DOHH2 (cell line): Measurements from ENCODE around the gene ITPKB.

Source experiments
- H3F3A ChIP-seq: fragments of 200-600 bp; sonication (generic), shearing (Covaris generic); 2 replicates; pipeline ENCODE4 v1.6.0; 2016; ENCODE audit warnings: antibody characterized with exemption, mild to moderate bottlenecking; ENCODE audit not compliant: control insufficient read depth, insufficient read depth
- H3K27ac ChIP-seq: fragments of 200-600 bp; sonication (generic); 2 replicates; pipeline ENCODE4 v1.5.1; 2014; ENCODE audit warnings: low read depth, mild to moderate bottlenecking, low read length, moderate library complexity
- H3K27me3 ChIP-seq: fragments of 200-600 bp; sonication (generic); 2 replicates; pipeline ENCODE4 v1.6.1; 2014; ENCODE audit warnings: mild to moderate bottlenecking, low read length, mixed read lengths; ENCODE audit not compliant: control insufficient read depth
- H3K36me3 ChIP-seq: fragments of 200-600 bp; sonication (generic); 2 replicates; pipeline ENCODE4 v1.6.1; 2014; ENCODE audit warnings: mild to moderate bottlenecking, low read length, moderate library complexity, mixed read lengths; ENCODE audit not compliant: control insufficient read depth
- H3K4me1 ChIP-seq: fragments of 200-600 bp; sonication (generic); 2 replicates; pipeline ENCODE4 v1.6.1; 2014; ENCODE audit warnings: mild to moderate bottlenecking, low read length, mixed read lengths; ENCODE audit not compliant: control insufficient read depth
- H3K4me2 ChIP-seq: fragments of 200-600 bp; sonication (generic); 2 replicates; pipeline ENCODE4 v1.6.0; 2014; ENCODE audit warnings: mild to moderate bottlenecking, low read length, moderate library complexity
- H3K4me3 ChIP-seq: fragments of 200-600 bp; sonication (generic); 2 replicates; pipeline ENCODE4 v1.5.1; 2014; ENCODE audit warnings: mild to moderate bottlenecking, low read length, mixed read lengths
- H3K79me2 ChIP-seq: fragments of 200-600 bp; sonication (generic); 2 replicates; pipeline ENCODE4 v1.6.1; 2014; ENCODE audit warnings: mild to moderate bottlenecking, low read length, mixed read lengths; ENCODE audit not compliant: control insufficient read depth
- H3K9me2 ChIP-seq: fragments of 200-600 bp; sonication (generic); replicated peaks from 2 replicates; pipeline ENCODE4 v1.6.1; 2014; ENCODE audit warnings: mild to moderate bottlenecking, low read length, mixed read lengths; ENCODE audit not compliant: control insufficient read depth
- H3K9me3 ChIP-seq: fragments of 200-600 bp; sonication (generic); 2 replicates; pipeline ENCODE4 v1.6.1; 2014; ENCODE audit warnings: antibody characterized with exemption, low read length, mixed read lengths; ENCODE audit not compliant: control insufficient read depth, insufficient read depth
- H4K20me1 ChIP-seq: fragments of 200-600 bp; sonication (generic); 2 replicates; pipeline ENCODE4 v1.6.0; 2014; ENCODE audit warnings: low read depth, mild to moderate bottlenecking, antibody characterized with exemption, low read length, moderate library complexity; ENCODE audit not compliant: control insufficient read depth, insufficient read depth
- EZH2phosphoT487 ChIP-seq: fragments of 200-600 bp; sonication (generic); IDR thresholded peaks from 2 replicates; pipeline ENCODE4 v1.6.1; 2017; ENCODE audit warnings: borderline replicate concordance, mild to moderate bottlenecking, antibody characterized with exemption, low read length, moderate library complexity, mixed read lengths
- TF ChIP-seq, protein P1 (sequence below): fragments of 200-600 bp; sonication (generic); IDR thresholded peaks from one replicate; pipeline ENCODE4 v1.5.1; 2014; ENCODE audit warnings: antibody characterized with exemption, mild to moderate bottlenecking, low read depth, low read length; ENCODE audit not compliant: poor library complexity, severe bottlenecking

ITPKB gene

DNA sequence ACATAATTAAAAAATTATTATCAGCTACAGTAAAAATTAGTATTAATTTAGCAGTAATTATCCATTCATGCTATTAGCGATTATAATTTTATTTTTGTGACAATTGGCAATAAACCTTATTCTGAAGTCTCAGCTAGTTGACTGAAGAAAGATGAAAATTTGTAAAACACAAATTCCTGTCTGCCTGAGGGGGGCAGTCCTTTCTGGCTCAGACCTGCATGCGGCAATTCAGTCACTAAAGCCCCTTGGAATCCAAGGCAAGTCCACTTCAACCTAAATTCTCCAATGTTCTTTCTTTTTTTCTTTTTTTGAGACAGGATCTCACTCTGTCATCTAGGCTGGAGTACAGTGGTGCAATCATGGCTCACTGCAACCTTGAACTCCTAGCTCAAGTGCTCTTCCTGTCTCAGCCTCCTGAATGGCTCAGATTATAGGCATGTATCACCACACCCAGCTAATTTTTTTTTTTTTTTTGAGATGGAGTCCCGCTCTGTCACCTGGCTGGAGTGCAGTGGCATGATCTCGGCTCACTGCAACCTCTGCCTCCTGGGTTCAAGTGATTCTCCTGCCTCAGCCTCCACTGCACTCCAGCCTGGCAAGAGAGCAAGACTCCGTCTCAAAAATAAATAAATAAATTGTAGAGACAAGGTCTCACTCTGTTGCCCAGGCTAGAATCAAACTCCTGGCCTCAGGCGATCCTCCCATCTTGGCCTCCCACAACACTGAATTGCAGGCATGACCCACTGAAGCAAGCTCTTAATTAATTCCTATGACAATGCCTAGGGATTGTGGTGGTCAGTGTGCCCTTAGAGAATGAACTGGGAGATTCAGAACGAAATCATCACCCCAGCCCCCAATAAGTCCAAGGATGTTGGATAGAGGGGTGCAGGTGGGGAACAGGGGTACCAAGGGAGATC, 24.2 kb upstream of the ITPKB start:
- Histone ChIP-seq H3K79me2 (no peaks in the 10 kb centered on the region), H3K36me3 (no peaks in the 10 kb centered on the region), H3K9me3 (no peaks in the 10 kb centered on the region), H3K9me2 (no peaks in the 10 kb centered on the region), H3F3A (no peaks in the 10 kb centered on the region), H3K4me2 (no peak overlapping the region), H4K20me1 (no peaks in the 10 kb centered on the region), H3K4me3 (no peak overlapping the region), H3K27ac (no peak overlapping the region), H3K27me3 (peaks cover 15% of the 10 kb centered on the region), H3K4me1 (peaks cover 28% of the 10 kb centered on the region)
- TF ChIP-seq, protein P1, sequence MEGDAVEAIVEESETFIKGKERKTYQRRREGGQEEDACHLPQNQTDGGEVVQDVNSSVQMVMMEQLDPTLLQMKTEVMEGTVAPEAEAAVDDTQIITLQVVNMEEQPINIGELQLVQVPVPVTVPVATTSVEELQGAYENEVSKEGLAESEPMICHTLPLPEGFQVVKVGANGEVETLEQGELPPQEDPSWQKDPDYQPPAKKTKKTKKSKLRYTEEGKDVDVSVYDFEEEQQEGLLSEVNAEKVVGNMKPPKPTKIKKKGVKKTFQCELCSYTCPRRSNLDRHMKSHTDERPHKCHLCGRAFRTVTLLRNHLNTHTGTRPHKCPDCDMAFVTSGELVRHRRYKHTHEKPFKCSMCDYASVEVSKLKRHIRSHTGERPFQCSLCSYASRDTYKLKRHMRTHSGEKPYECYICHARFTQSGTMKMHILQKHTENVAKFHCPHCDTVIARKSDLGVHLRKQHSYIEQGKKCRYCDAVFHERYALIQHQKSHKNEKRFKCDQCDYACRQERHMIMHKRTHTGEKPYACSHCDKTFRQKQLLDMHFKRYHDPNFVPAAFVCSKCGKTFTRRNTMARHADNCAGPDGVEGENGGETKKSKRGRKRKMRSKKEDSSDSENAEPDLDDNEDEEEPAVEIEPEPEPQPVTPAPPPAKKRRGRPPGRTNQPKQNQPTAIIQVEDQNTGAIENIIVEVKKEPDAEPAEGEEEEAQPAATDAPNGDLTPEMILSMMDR = no peak
- no peak for TF ChIP-seq EZH2phosphoT487

GRCh38 chr1:226762055-226762454, 23.0 kb upstream of the ITPKB start:
- Histone ChIP-seq H4K20me1 (no peaks in the 10 kb centered on the region), H3K36me3 (no peaks in the 10 kb centered on the region), H3K4me1 (peaks cover 28% of the 10 kb centered on the region), H3K9me2 (no peaks in the 10 kb centered on the region), H3K27ac (no peak overlapping the region), H3K9me3 (no peaks in the 10 kb centered on the region), H3F3A (no peaks in the 10 kb centered on the region), H3K79me2 (no peaks in the 10 kb centered on the region), H3K4me3 (no peak overlapping the region), H3K27me3 (peaks cover 15% of the 10 kb centered on the region), H3K4me2 (no peak overlapping the region)
- TF ChIP-seq, protein P1 = no peak
- TF ChIP-seq EZH2phosphoT487 = no peak

DNA sequence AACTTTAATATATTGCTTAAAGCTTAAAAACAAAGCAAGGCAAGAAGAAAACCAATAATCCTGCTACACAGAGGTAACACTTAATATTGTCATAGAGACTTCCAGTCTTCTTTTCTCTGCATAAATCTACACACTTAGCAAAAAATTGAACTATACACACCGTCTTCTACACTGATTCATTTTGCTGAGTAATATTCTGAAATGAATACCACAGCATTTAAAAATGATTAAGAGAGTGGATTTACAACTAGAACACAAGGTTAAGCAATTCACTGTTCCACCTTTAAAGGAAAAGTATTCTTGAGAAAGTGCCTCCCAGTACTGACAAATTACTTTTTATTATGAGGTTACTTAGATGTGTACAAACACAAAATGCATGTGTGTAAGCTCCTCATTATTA, 22.2 kb upstream of the ITPKB start:
- H3K9me3 ChIP-seq = no peaks in the 10 kb centered on the region
- H3F3A ChIP-seq = no peaks in the 10 kb centered on the region
- no peaks in the 10 kb centered on the region for H3K79me2 ChIP-seq
- no peaks in the 10 kb centered on the region for H3K9me2 ChIP-seq
- H3K4me2 ChIP-seq = no peak overlapping the region
- TF ChIP-seq EZH2phosphoT487 = no peak
- TF ChIP-seq, protein P1 = no peak
- H3K27me3 ChIP-seq = peaks cover 15% of the 10 kb centered on the region
- H3K4me3 ChIP-seq = no peak overlapping the region
- H3K27ac ChIP-seq = no peak overlapping the region
- peaks cover 25% of the 10 kb centered on the region for H3K4me1 ChIP-seq
- no peaks in the 10 kb centered on the region for H3K36me3 ChIP-seq
- no peaks in the 10 kb centered on the region for H4K20me1 ChIP-seq
